Kidney (tissue), 14 donors: Measurements from ENCODE around the gene PHF21B. TPM values are rescaled to one million over a fixed set of nuclear protein-coding genes. Genes with fewer than 3 reads are reported as not detected.

Experiments used
- DNase-seq, 5 donors: peaks; one replicate each; pipeline ENCODE4 v3.0.0-alpha.2; 2013 to 2020
- FAIRE-seq: peaks from 2 replicates; lab custom pipeline; 2012; peaks lifted over from hg19 to GRCh38; lab: Jason Lieb, UNC
- H3K27ac ChIP-seq, 2 donors: one replicate each; pipeline ENCODE4 v1.7.0; 2013; ENCODE audit warnings: low read depth in 2 of 2, low read length in 2 of 2, inconsistent platforms in 1 of 2
- H3K27me3 ChIP-seq: one replicate; pipeline ENCODE4 v1.7.1; 2013; ENCODE audit warnings: low read length, inconsistent platforms; ENCODE audit not compliant: control insufficient read depth, insufficient read depth
- H3K36me3 ChIP-seq, 3 donors: one replicate each; pipeline versions ENCODE4 v1.7.0 to v1.7.1; 2013; ENCODE audit warnings: low read length in 3 of 3, control low read depth in 1 of 3, inconsistent platforms in 1 of 3; ENCODE audit not compliant: insufficient read depth in 3 of 3, control insufficient read depth in 2 of 3
- H3K4me1 ChIP-seq, 3 donors: one replicate each; pipeline versions ENCODE4 v1.7.0 to v1.7.1; 2013; ENCODE audit warnings: low read length in 3 of 3, inconsistent platforms in 1 of 3, low read depth in 1 of 3; ENCODE audit not compliant: control insufficient read depth in 2 of 3, insufficient read depth in 2 of 3
- H3K4me3 ChIP-seq, 3 donors: one replicate each; pipeline versions ENCODE4 v1.7.0 to v1.8.1; 2013; ENCODE audit warnings: low read length in 3 of 3, control low read depth in 1 of 3, inconsistent platforms in 1 of 3
- H3K9ac ChIP-seq, 3 donors: one replicate each; pipeline versions ENCODE4 v1.7.0 to v1.7.1; 2013; ENCODE audit warnings: low read length in 3 of 3, control low read depth in 1 of 3, inconsistent platforms in 1 of 3
- H3K9me3 ChIP-seq, 3 donors: one replicate each; pipeline versions ENCODE4 v1.7.0 to v1.7.1; 2013; ENCODE audit warnings: low read length in 3 of 3, control low read depth in 1 of 3, inconsistent platforms in 1 of 3; ENCODE audit not compliant: control insufficient read depth in 2 of 3, insufficient read depth in 1 of 3
- CTCF ChIP-seq: IDR thresholded peaks from 3 replicates; pipeline ENCODE4 v1.5.1; 2012; ENCODE audit warnings: mild to moderate bottlenecking, moderate library complexity, borderline replicate concordance; ENCODE audit not compliant: insufficient read depth; ENCODE audit errors: extremely low read depth
- intact Hi-C: fragments of 100-400 bp; cut with DNase I; formaldehyde crosslinking; loops from one replicate; pipeline ENCODE4 v1.11.1; 2022
- polyA plus RNA-seq: library from polyadenylated mRNA; stranded (reverse); fragments of 350-450 nt; fragmentation: Illumina TruSeq; extraction: RNeasy Lipid Tissue Mini Kit (QIAGEN cat#74804); gene quantifications from one replicate; pipeline ENCODE4 v1.2.3, GENCODE V29; 2014; ENCODE audit warnings: low read depth, low replicate concordance; ENCODE audit not compliant: insufficient read depth
- total RNA-seq: library from RNA; stranded (reverse); fragmentation: NEBNext Ultra II Directional; extraction: Animal tissue kit (Norgen Biotek cat#: 25700); gene quantifications from one replicate; pipeline ENCODE4 v1.2.1, GENCODE V29; 2021
- donor health status: control.
- donor health status: control.
- donor health status: control.
- donor health status: control.
- donor health status: control.
- donor health status: DM: yes; HTN: yes; CAD: no.
- donor health status: Normal renal cell carcinoma (clear cell type).

The PHF21B gene
- total and polyA plus RNA-seq, 2 donors from 2014 or later: 1.1 to 2.8 TPM

- no peak for TF ChIP-seq CTCF
- H3K27ac ChIP-seq: no peak overlapping the region
- H3K9ac ChIP-seq: no peak overlapping the region
- intact Hi-C loops: no loop called here
- H3K9me3 ChIP-seq: peaks cover 0 to 4% (median 0%) of the 10 kb centered on the region in 3 donors
- no peaks in the 10 kb centered on the region for H3K27me3 ChIP-seq
- H3K4me3 ChIP-seq: no peak overlapping the region
- no peaks in the 10 kb centered on the region for H3K36me3 ChIP-seq
- peak in 1 of 5 donors; percentile 14 for DNase-seq
- H3K4me1 ChIP-seq: no peaks in the 10 kb centered on the region
- FAIRE-seq: no peak
Measured at GRCh38 chr22:44876921-44877320, 132.9 kb downstream of the PHF21B start.

GRCh38 chr22:44871782-44872181 lies 138.0 kb downstream of the PHF21B start:
- Histone ChIP-seq H3K9me3 (peaks cover 0 to 2% (median 0%) of the 10 kb centered on the region in 3 donors), H3K27ac (no peak overlapping the region), H3K4me3 (no peak overlapping the region), H3K36me3 (no peaks in the 10 kb centered on the region), H3K9ac (no peak overlapping the region), H3K4me1 (no peaks in the 10 kb centered on the region), H3K27me3 (no peaks in the 10 kb centered on the region)
- FAIRE-seq: no peak
- intact Hi-C loops: no loop called here
- TF ChIP-seq CTCF: no peak
- peak in 1 of 5 donors; percentile 2 for DNase-seq

- Histone ChIP-seq H3K9me3 (peaks cover 0 to 2% (median 0%) of the 10 kb centered on the region in 3 donors), H3K4me1 (no peaks in the 10 kb centered on the region), H3K9ac (no peak overlapping the region), H3K27ac (no peak overlapping the region), H3K4me3 (no peak overlapping the region), H3K36me3 (no peaks in the 10 kb centered on the region), H3K27me3 (no peaks in the 10 kb centered on the region)
- TF ChIP-seq CTCF: no peak
- DNase-seq (peak in 2 of 5 donors; percentile 10 to 50), FAIRE-seq (no peak)
- intact Hi-C loops: no loop called here
Measured at GRCh38 chr22:44870021-44870420, 139.8 kb downstream of the PHF21B start.

GRCh38 chr22:44869196-44869595 lies 140.6 kb downstream of the PHF21B start:
- no peak overlapping the region for H3K4me3 ChIP-seq
- H3K36me3 ChIP-seq: no peaks in the 10 kb centered on the region
- no peak overlapping the region for H3K27ac ChIP-seq
- no peaks in the 10 kb centered on the region for H3K4me1 ChIP-seq
- peaks cover 0 to 2% (median 0%) of the 10 kb centered on the region in 3 donors for H3K9me3 ChIP-seq
- no peak for TF ChIP-seq CTCF
- DNase-seq: peak in 1 of 5 donors; percentile 47
- FAIRE-seq: no peak
- intact Hi-C loops: no loop called here
- H3K9ac ChIP-seq: no peak overlapping the region
- H3K27me3 ChIP-seq: no peaks in the 10 kb centered on the region
